ENCODE results near the gene CNGA3. TPM values are rescaled to one million over a fixed set of nuclear protein-coding genes. Genes with fewer than 3 reads are reported as not detected.

The CNGA3 gene
- total RNA-seq, 1 donor from 2014 or later: not detected

DNA sequence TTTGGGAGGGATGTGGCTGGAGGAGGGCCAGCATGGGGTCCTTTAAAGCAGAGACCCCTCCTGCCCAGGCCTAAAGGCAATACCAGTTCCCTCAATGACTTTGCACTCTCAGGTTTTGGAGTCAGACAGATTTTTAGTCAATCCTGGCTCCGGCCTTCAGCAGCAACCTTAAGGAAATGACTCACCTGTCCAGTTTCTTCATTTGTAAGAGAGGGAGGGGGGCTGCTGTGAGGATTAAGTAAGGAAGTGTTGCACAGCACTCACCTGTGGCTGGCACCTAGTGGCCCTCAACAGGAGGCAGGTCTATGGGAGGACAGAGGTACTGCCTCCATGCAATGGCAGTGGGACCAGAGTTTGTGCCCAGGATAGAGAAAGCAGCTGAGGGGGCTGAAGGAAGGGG is 13.7 kb downstream of the CNGA3 start:
- no peak overlapping the region for H3K4me3 ChIP-seq (ENCODE audit: low read depth, low read length)
- TF ChIP-seq, protein P1, sequence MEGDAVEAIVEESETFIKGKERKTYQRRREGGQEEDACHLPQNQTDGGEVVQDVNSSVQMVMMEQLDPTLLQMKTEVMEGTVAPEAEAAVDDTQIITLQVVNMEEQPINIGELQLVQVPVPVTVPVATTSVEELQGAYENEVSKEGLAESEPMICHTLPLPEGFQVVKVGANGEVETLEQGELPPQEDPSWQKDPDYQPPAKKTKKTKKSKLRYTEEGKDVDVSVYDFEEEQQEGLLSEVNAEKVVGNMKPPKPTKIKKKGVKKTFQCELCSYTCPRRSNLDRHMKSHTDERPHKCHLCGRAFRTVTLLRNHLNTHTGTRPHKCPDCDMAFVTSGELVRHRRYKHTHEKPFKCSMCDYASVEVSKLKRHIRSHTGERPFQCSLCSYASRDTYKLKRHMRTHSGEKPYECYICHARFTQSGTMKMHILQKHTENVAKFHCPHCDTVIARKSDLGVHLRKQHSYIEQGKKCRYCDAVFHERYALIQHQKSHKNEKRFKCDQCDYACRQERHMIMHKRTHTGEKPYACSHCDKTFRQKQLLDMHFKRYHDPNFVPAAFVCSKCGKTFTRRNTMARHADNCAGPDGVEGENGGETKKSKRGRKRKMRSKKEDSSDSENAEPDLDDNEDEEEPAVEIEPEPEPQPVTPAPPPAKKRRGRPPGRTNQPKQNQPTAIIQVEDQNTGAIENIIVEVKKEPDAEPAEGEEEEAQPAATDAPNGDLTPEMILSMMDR (conservative IDR thresholded peaks at IDR 0.05; ENCODE audit: low read depth, low read length): no peak
- no peak for DNase-seq (ENCODE audit: low read depth)

DNA sequence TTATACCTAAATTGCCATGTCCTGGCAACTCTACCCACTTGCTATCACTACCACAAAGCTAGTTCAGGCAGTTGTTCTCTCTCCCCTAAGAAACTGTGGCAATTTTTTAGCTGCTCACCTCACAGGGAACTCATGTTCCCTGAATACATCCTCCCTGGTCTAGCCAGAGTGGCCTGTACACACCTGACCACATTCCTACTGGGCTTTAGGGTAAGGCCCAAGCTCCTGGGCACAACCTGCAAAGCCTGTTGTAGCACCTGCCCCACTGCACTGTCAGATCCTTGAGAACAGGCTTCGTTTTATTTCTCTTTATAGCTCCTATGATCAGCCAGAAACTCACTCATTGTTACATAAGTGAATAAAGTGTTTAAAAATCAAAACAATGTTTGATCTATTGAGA is 21.5 kb downstream of the CNGA3 start:
- TF ChIP-seq, protein P1 (conservative IDR thresholded peaks at IDR 0.05; ENCODE audit: low read depth, low read length): no peak
- H3K4me3 ChIP-seq (ENCODE audit: low read depth, low read length): no peak overlapping the region
- DNase-seq (ENCODE audit: low read depth): no peak

DNA sequence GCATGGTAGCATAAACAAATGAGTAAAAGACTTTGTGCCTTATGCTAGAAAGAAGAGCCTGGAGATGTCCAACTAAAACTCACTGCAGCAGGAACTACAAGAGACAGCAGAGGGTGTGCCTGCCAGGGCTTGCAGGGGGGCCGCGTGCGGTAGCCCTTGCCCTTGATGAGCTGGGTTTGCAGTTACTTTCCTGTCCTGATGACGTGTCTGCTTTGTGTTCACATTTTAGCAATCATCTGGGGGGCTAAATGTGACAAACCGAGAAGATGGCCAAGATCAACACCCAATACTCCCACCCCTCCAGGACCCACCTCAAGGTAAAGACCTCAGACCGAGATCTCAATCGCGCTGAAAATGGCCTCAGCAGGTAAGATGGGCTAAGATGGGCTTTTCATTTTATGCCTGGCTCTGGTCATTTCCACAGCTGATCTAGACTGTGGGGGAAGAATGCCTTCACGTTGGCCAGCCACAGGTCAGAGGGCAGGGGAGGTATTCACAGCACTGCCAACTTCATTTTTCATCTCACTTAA is 23.5 kb downstream of the CNGA3 start:
- TF ChIP-seq, protein P1 (conservative IDR thresholded peaks at IDR 0.05; ENCODE audit: low read depth, low read length): no peak

DNA sequence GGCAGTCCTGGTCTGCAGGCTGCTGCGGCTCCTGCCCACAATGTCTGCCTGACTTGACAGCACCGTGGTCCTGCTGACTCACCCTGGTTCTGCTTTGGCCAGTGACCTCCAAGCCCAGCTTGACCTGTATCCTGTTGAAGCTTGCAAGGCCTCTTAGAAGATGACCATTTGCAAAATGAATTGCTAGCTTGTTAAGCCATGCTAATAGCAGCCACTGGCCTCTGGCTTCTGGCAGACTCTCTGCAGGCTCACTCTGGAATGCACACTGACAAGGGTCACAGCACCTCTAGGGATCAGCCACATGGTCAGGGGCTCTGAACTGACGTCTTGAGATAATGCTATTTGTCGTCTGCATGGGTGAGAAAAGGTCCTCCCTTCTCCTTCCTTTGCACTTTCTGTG is 25.9 kb downstream of the CNGA3 start:
- H3K4me3 ChIP-seq (ENCODE audit: low read depth, low read length): no peak overlapping the region
- TF ChIP-seq, protein P1 (conservative IDR thresholded peaks at IDR 0.05; ENCODE audit: low read depth, low read length): no peak
- DNase-seq (ENCODE audit: low read depth): no peak

More for the DNA sequence above, 23.5 kb downstream of the CNGA3 start:
- no peak for DNase-seq (ENCODE audit: low read depth)
- no peak overlapping the region for H3K4me3 ChIP-seq (ENCODE audit: low read depth, low read length)

DNA sequence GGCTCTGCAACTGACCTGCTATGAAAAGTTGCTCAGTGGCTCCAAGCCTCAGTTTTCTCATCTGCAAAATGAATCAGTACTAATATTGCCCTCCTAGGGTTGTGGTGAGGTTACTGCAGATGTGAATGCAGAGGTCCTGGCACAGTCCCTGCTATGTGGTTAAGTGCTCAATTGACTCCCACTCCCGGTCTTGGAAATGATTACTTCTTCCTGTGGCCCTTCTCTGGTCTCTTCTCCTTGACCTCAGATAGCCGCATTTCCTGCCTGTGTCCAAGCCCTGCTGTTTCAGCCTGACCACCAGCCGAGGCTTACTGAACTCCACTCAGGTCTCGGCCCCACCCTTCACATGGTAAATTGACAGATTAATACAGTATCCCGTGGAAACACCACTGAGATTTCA is 26.3 kb downstream of the CNGA3 start:
- TF ChIP-seq, protein P1 (conservative IDR thresholded peaks at IDR 0.05; ENCODE audit: low read depth, low read length): no peak
- no peak overlapping the region for H3K4me3 ChIP-seq (ENCODE audit: low read depth, low read length)
- no peak for DNase-seq (ENCODE audit: low read depth)

DNA sequence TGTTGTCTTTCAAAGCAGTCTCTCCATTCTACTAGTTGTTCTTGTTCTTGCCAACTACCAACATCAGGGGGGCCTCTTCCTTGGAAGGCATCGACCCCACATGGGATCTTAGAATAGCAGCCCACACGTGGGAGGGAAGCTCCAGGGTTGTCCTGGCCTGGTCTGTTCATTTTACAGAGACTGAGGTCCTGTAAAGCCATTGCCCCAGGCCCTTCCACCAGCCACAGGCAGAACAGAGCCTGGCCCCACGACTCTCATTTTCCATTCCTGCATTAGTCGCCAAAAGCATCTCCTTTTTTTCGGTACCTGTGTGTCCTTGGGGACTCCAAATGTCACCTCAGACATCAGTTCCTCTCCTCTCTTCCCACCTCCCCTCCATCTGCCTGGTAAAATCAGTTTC is 28.0 kb downstream of the CNGA3 start:
- H3K4me3 ChIP-seq (ENCODE audit: low read depth, low read length): no peak overlapping the region
- TF ChIP-seq, protein P1 (conservative IDR thresholded peaks at IDR 0.05; ENCODE audit: low read depth, low read length): no peak
- DNase-seq (ENCODE audit: low read depth): no peak

DNA sequence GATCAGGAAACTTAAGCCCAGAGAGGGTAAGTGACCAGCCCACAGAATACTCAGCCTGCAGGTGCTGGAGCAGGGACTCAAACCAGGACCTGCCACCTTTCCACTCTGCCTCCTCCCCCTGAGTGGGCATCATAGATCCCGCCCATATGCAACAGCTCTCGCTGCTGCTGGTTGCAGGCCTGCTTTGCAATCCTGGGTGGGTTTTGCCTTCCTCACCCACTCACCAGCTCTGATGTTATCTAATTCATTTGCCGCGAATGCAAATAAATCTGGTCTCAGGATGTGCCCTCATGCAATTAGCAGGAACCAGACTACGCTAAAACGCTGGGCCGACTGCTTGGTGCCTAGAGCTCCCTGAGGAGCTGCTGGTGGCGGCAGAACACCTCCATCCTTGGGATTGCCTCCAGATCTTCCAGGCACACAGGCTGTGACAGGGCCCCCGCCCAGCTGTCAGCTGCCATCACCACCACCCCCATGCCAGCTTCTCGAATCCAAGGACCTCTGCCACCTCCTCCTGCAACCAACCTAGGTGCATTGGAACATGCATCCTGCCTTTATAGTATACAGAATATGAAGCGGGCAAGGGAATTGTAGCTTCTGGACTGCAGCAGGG is 28.8 kb downstream of the CNGA3 start:
- TF ChIP-seq, protein P1 (conservative IDR thresholded peaks at IDR 0.05; ENCODE audit: low read depth, low read length): no peak
- no peak for DNase-seq (ENCODE audit: low read depth)
- no peak overlapping the region for H3K4me3 ChIP-seq (ENCODE audit: low read depth, low read length)
